Liver (tissue), 9 donors: Measurements from ENCODE around the gene CAMK2N2. TPM values are rescaled to one million over a fixed set of nuclear protein-coding genes. Genes with fewer than 3 reads are reported as not detected.

Experiments used
- DNase-seq: peaks from one replicate; pipeline ENCODE4 v3.0.0-alpha.2; 2017; ENCODE audit warnings: low spot score
- H3K27ac ChIP-seq, 2 donors: one replicate each; pipeline ENCODE4 v1.7.0; 2013; ENCODE audit warnings: inconsistent platforms in 2 of 2, low read length in 2 of 2, control low read depth in 1 of 2, low read depth in 1 of 2, mild to moderate bottlenecking in 1 of 2
- H3K27me3 ChIP-seq, 4 donors: one replicate each; pipeline versions ENCODE4 v1.6.1 to v1.7.0; 2013; ENCODE audit warnings: low read length in 3 of 4, inconsistent platforms in 1 of 4, mild to moderate bottlenecking in 1 of 4, moderate library complexity in 1 of 4; ENCODE audit not compliant: control insufficient read depth in 4 of 4, insufficient read depth in 4 of 4
- H3K36me3 ChIP-seq, 4 donors: one replicate each; pipeline versions ENCODE4 v1.6.1 to v1.7.0; 2013; ENCODE audit warnings: low read length in 3 of 4, mild to moderate bottlenecking in 3 of 4, low read depth in 1 of 4, moderate library complexity in 1 of 4; ENCODE audit not compliant: control insufficient read depth in 4 of 4, insufficient read depth in 3 of 4
- H3K4me1 ChIP-seq, 4 donors: one replicate each; pipeline versions ENCODE4 v1.6.1 to v1.7.0; 2013; ENCODE audit warnings: low read length in 3 of 4, mild to moderate bottlenecking in 3 of 4, moderate library complexity in 1 of 4; ENCODE audit not compliant: control insufficient read depth in 4 of 4, insufficient read depth in 4 of 4
- H3K4me3 ChIP-seq, 3 donors: one replicate each; pipeline versions ENCODE4 v1.6.1 to v1.7.0; 2013; ENCODE audit warnings: low read length in 3 of 3, control low read depth in 1 of 3, low read depth in 1 of 3, mild to moderate bottlenecking in 1 of 3
- H3K9ac ChIP-seq, 2 donors: one replicate each; pipeline ENCODE4 v1.7.0; 2013; ENCODE audit warnings: low read length in 2 of 2, mild to moderate bottlenecking in 2 of 2, moderate library complexity in 2 of 2, control low read depth in 1 of 2, low read depth in 1 of 2
- H3K9me3 ChIP-seq, 4 donors: one replicate each; pipeline versions ENCODE4 v1.6.1 to v1.7.0; 2013; ENCODE audit warnings: low read length in 3 of 4; ENCODE audit not compliant: control insufficient read depth in 4 of 4
- EGR1 ChIP-seq, 2 donors: IDR thresholded peaks; 2 replicates each; pipeline ENCODE4 v1.6.1; 2016 to 2018; ENCODE audit warnings: antibody characterized with exemption in 2 of 2, low read depth in 2 of 2
- FOXA2 ChIP-seq: IDR thresholded peaks from 2 replicates; pipeline ENCODE4 v1.6.1; 2016; ENCODE audit warnings: antibody characterized with exemption
- GABPA ChIP-seq, 2 donors: IDR thresholded peaks in 1 of 2; conservative IDR thresholded peaks in 1 of 2; 2 replicates each; pipeline ENCODE4 v1.6.1; 2016; ENCODE audit warnings: antibody characterized with exemption in 2 of 2, mild to moderate bottlenecking in 1 of 2, moderate library complexity in 1 of 2
- HNF4G ChIP-seq: IDR thresholded peaks from 2 replicates; pipeline ENCODE4 v1.6.1; 2016; ENCODE audit warnings: antibody characterized with exemption
- JUND ChIP-seq, 2 donors: IDR thresholded peaks; 2 replicates each; pipeline ENCODE4 v1.6.1; 2016; ENCODE audit warnings: antibody characterized with exemption in 2 of 2
- NR2F2 ChIP-seq: IDR thresholded peaks from 2 replicates; pipeline ENCODE4 v1.6.1; 2016; ENCODE audit warnings: antibody characterized with exemption
- RAD21 ChIP-seq, 2 donors: IDR thresholded peaks; 2 replicates each; pipeline ENCODE4 v1.6.1; 2016; ENCODE audit warnings: antibody characterized with exemption in 2 of 2, mild to moderate bottlenecking in 2 of 2
- RXRA ChIP-seq, 2 donors: IDR thresholded peaks; 2 replicates each; pipeline ENCODE4 v1.6.1; 2017 to 2018; ENCODE audit warnings: antibody characterized with exemption in 2 of 2, mild to moderate bottlenecking in 1 of 2
- TAF1 ChIP-seq: conservative IDR thresholded peaks from 2 replicates; pipeline ENCODE4 v1.6.1; 2016; ENCODE audit warnings: antibody characterized with exemption, mild to moderate bottlenecking
- YY1 ChIP-seq: IDR thresholded peaks from 2 replicates; pipeline ENCODE4 v1.6.1; 2016; ENCODE audit warnings: antibody characterized with exemption, mild to moderate bottlenecking
- WGBS: extraction: QIAGEN DNeasy Blood & Tissue Kit; methylation state at CpG from one replicate; pipeline ENCODE4 v1.1.7; 2013; 5-methylcytosine and 5-hydroxymethylcytosine counted together
- polyA plus RNA-seq, 2 donors: library from polyadenylated mRNA; stranded (reverse) in 1 of 2; unstranded in 1 of 2; fragments of 200-250 nt in 1 of 2; fragments of >200 nt in 1 of 2; fragmentation: Nextera tagmentation in 1 of 2; extraction: Ambion mirVana in 1 of 2; gene quantifications; one replicate each; pipeline versions ENCODE4 v1.2.1 to v1.2.3, GENCODE V29; 2013 to 2015
- total RNA-seq, 2 donors: library from RNA; depleted of rRNA; stranded (reverse); fragments of >200 nt; gene quantifications; one replicate each; pipeline ENCODE4 v1.2.3, GENCODE V29; 2014
- TF ChIP-seq, protein P1 (sequence below): fragments of 150-350 bp; IDR thresholded peaks from 2 replicates; pipeline ENCODE4 v1.5.1; 2017; ENCODE audit warnings: improper control_type of control experiment, low read depth, low read length; ENCODE audit not compliant: missing input control
- TF ChIP-seq, protein P2 (sequence below): IDR thresholded peaks from 2 replicates; pipeline ENCODE4 v1.6.1; 2016; ENCODE audit warnings: antibody characterized with exemption, mild to moderate bottlenecking
- donor health status: healthy.
- donor health status: healthy.
- donor health status: healthy.
- donor health status: healthy.
- donor health status: healthy.

The CAMK2N2 gene
- total and polyA plus RNA-seq, 4 donors, result 0.61 TPM; not detected in 3

DNA sequence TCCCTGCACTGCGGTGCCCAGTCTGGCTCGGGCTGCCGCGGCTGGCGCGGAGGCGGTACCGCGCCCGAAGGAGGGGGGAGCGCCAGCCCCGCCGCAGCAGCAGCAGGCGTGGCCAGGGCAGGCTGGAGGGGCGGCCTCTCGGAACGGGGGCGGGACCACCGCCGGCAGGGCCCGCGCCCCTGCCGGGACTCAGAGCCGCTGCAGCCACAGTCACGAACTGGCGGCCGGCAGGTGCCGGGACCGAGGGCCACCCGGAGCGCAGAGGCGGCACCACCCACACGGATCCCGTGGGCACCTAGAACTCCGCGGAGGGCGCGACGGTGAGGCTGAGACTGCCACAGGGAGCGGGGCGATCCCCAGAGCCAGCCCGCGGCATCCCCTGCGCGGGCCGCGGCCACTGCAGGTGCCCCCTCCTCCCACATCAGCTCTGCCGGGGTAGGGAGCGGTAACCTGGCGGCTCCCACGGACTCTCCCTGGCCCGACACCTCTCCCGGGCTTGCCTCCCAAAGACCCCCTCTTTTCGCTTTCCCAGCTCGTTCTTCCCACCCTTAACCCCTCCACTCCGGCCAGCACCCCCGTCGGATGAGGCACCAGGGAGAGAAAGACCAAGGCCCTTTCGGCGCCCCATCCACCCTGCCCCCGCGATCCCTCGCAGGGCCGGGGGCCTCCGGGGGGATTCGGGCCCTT lies 31.8 kb downstream of the CAMK2N2 start, which contains the start of gene VWA5B2:
Gene VWA5B2, plus strand, starts transcription at position 192 of the 687 bp plus-strand sequence. CDS start 944 bp downstream, outside the sequence.
- WGBS, result under 1% methylated on average over 66 of the region's 66 CpGs
- H3K27me3 ChIP-seq, result peaks cover 0 to 7% (median 5%) of the 10 kb centered on the region in 4 donors

DNA sequence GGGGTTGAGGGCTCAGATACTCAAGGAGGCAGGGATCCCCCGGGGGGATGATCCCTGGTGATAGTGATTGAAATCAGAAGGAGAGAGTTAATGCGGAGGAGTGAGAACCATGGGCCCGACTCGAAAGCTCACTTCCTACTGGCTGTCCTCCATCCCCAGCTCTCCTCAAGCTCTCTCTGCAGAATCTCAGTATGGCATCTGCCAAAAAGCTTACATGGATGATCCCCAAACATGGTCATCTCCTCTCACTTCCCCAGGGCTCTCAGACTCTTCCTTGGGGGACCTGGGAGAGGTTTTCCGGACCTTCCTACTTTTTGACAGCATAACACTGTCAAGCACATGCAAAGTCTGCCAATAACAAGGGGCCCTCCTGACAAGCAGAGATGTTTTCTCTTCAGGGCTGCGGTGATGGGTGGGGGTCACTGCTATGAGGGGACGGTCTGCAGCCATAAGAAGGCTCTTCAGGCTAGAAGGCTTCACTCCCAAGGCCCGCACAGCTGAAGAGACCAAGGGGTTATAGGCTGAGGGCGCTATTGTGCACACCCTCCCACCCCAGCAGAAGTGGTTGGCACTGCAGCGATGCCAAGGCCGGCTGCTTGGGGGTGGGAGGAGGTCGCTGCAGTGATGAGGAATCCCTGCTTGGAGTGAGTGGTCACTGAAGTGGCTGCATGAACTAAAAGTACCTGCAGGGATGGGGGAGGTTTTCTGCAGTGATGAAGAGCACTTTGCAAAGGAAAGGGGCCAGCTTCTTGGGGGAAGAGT lies 32.8 kb downstream of the CAMK2N2 start:
- Histone ChIP-seq H3K4me1 (peaks cover 12 to 22% (median 15%) of the 10 kb centered on the region in 4 donors), H3K36me3 (no peaks in the 10 kb centered on the region), H3K27ac (no peak overlapping the region), H3K9me3 (no peaks in the 10 kb centered on the region), H3K9ac (no peak overlapping the region), H3K4me3 (no peak overlapping the region), H3K27me3 (peaks cover 0 to 7% (median 5%) of the 10 kb centered on the region in 4 donors)
- TF ChIP-seq, protein P1, sequence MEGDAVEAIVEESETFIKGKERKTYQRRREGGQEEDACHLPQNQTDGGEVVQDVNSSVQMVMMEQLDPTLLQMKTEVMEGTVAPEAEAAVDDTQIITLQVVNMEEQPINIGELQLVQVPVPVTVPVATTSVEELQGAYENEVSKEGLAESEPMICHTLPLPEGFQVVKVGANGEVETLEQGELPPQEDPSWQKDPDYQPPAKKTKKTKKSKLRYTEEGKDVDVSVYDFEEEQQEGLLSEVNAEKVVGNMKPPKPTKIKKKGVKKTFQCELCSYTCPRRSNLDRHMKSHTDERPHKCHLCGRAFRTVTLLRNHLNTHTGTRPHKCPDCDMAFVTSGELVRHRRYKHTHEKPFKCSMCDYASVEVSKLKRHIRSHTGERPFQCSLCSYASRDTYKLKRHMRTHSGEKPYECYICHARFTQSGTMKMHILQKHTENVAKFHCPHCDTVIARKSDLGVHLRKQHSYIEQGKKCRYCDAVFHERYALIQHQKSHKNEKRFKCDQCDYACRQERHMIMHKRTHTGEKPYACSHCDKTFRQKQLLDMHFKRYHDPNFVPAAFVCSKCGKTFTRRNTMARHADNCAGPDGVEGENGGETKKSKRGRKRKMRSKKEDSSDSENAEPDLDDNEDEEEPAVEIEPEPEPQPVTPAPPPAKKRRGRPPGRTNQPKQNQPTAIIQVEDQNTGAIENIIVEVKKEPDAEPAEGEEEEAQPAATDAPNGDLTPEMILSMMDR, result no peak
- TF ChIP-seq HNF4G (no peak), RXRA (IDR thresholded peaks at IDR 0.05) (no peak), JUND (IDR thresholded peaks at IDR 0.05) (no peak), YY1 (no peak), GABPA (IDR thresholded peaks at IDR 0.05 in 1 of 2, conservative IDR thresholded peaks at IDR 0.05 in 1 of 2) (no peak)
- no peak for DNase-seq
- 54% methylated on average over 12 of the region's 12 CpGs for WGBS

More for the DNA sequence above, 31.8 kb downstream of the CAMK2N2 start, which contains the start of gene VWA5B2:
- no peak for TF ChIP-seq FOXA2
- TF ChIP-seq, protein P1, result peak; percentile 23
- peak within 1 kb of the TSS in 1 of 3 donors; percentile 46 for H3K4me3 ChIP-seq
- DNase-seq, result peak; percentile 50
- H3K36me3 ChIP-seq, result no peaks in the 10 kb centered on the region
- H3K9ac ChIP-seq, result no peak within 1 kb of the TSS
- no peaks in the 10 kb centered on the region for H3K9me3 ChIP-seq
- H3K27ac ChIP-seq, result no peak within 1 kb of the TSS
- peaks cover 12 to 22% (median 15%) of the 10 kb centered on the region in 4 donors for H3K4me1 ChIP-seq

DNA sequence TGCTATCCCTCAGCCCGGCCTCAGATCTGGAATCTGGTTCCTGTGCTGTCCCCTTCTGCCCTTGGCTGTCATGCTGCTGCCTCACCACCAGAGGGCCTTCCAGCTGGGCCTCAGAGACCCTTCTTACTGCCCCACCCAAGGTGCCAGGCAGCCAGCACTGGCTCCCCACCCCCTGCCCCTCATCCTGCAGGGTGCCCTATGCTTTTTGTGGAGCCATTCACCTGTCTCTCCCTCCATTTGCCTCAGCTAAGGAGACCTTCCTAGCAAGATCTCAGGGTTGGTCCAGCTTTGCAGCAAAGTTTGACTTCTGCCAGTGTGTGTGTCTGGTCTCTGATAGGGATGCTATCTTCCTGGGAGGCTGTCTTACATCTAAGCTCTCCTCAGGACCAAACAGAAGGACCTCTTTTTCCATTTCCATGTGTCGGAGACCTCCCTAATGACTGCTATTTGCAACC lies 33.8 kb downstream of the CAMK2N2 start:
- no peaks in the 10 kb centered on the region for H3K9me3 ChIP-seq
- WGBS, result 44% methylated on average over 2 of the region's 2 CpGs
- peaks cover 0 to 7% (median 3%) of the 10 kb centered on the region in 4 donors for H3K27me3 ChIP-seq
- no peak overlapping the region for H3K9ac ChIP-seq
- no peak overlapping the region for H3K4me3 ChIP-seq
- H3K4me1 ChIP-seq, result peaks cover 12 to 22% (median 15%) of the 10 kb centered on the region in 4 donors
- H3K27ac ChIP-seq, result no peak overlapping the region
- DNase-seq, result peak; percentile 61
- no peaks in the 10 kb centered on the region for H3K36me3 ChIP-seq
- TF ChIP-seq RAD21 (IDR thresholded peaks at IDR 0.05) (peak; percentile 51 to 76), RXRA (IDR thresholded peaks at IDR 0.05) (no peak), EGR1 (IDR thresholded peaks at IDR 0.05; ENCODE audit: low read depth in 2 of 2) (no peak), NR2F2 (no peak), TAF1 (no peak)
- TF ChIP-seq, protein P2, sequence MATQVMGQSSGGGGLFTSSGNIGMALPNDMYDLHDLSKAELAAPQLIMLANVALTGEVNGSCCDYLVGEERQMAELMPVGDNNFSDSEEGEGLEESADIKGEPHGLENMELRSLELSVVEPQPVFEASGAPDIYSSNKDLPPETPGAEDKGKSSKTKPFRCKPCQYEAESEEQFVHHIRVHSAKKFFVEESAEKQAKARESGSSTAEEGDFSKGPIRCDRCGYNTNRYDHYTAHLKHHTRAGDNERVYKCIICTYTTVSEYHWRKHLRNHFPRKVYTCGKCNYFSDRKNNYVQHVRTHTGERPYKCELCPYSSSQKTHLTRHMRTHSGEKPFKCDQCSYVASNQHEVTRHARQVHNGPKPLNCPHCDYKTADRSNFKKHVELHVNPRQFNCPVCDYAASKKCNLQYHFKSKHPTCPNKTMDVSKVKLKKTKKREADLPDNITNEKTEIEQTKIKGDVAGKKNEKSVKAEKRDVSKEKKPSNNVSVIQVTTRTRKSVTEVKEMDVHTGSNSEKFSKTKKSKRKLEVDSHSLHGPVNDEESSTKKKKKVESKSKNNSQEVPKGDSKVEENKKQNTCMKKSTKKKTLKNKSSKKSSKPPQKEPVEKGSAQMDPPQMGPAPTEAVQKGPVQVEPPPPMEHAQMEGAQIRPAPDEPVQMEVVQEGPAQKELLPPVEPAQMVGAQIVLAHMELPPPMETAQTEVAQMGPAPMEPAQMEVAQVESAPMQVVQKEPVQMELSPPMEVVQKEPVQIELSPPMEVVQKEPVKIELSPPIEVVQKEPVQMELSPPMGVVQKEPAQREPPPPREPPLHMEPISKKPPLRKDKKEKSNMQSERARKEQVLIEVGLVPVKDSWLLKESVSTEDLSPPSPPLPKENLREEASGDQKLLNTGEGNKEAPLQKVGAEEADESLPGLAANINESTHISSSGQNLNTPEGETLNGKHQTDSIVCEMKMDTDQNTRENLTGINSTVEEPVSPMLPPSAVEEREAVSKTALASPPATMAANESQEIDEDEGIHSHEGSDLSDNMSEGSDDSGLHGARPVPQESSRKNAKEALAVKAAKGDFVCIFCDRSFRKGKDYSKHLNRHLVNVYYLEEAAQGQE, result no peak
- TF ChIP-seq, protein P1, result peak; percentile 79
